Keratinocyte (primary cell): ENCODE measurements around the gene PDCD11. TPM values are rescaled to one million over a fixed set of nuclear protein-coding genes. Genes with fewer than 3 reads are reported as not detected.

Source experiments
- DNase-seq: peaks from one replicate; pipeline ENCODE4 v3.0.0-alpha.2; 2011; ENCODE audit warnings: low read depth, missing footprints, low spot score
- FAIRE-seq: peaks from 2 replicates; lab custom pipeline; 2011; peaks lifted over from hg19 to GRCh38; lab: Jason Lieb, UNC
- H2AFZ ChIP-seq: 2 replicates; pipeline ENCODE4 v1.6.0; 2012; ENCODE audit warnings: low read length, control low read depth, inconsistent platforms; ENCODE audit not compliant: control insufficient read depth
- H3K27ac ChIP-seq: 2 replicates; pipeline ENCODE4 v1.5.1; 2011; ENCODE audit warnings: low read length; ENCODE audit not compliant: control insufficient read depth, insufficient read depth
- H3K27me3 ChIP-seq: 3 replicates; pipeline ENCODE4 v1.6.0; 2011; ENCODE audit warnings: low read length; ENCODE audit not compliant: control insufficient read depth, insufficient read depth; ENCODE audit errors: extremely low read depth
- H3K36me3 ChIP-seq, 2 experiments: 2 replicates in 1 of 2; 3 replicates in 1 of 2; pipeline ENCODE4 v1.5.1; 2011; ENCODE audit warnings: low read length in 2 of 2, mild to moderate bottlenecking in 1 of 2; ENCODE audit not compliant: control insufficient read depth in 2 of 2, insufficient read depth in 2 of 2; ENCODE audit errors: extremely low read depth in 1 of 2
- H3K4me1 ChIP-seq: 3 replicates; pipeline ENCODE4 v1.5.1; 2011; ENCODE audit warnings: low read length; ENCODE audit not compliant: control insufficient read depth, insufficient read depth; ENCODE audit errors: extremely low read depth
- H3K4me2 ChIP-seq: 3 replicates; pipeline ENCODE4 v1.6.0; 2011; ENCODE audit warnings: low read depth, low read length; ENCODE audit not compliant: control insufficient read depth, insufficient read depth; ENCODE audit errors: extremely low read depth
- H3K4me3 ChIP-seq, 3 experiments: fragments of 200-600 bp in 1 of 3; sonication (generic) in 1 of 3; 2 replicates in 2 of 3; 3 replicates in 1 of 3; pipeline ENCODE4 v1.5.1; 2011 to 2016; ENCODE audit warnings: low read length in 3 of 3, mild to moderate bottlenecking in 3 of 3, control low read depth in 2 of 3, inconsistent platforms in 1 of 3, low read depth in 1 of 3, mixed read lengths in 1 of 3, mixed run types in 1 of 3, moderate library complexity in 1 of 3; ENCODE audit not compliant: control insufficient read depth in 2 of 3, insufficient read depth in 2 of 3; ENCODE audit errors: extremely low read depth in 1 of 3
- H3K79me2 ChIP-seq: 2 replicates; pipeline ENCODE4 v1.6.0; 2012; ENCODE audit warnings: low read length; ENCODE audit not compliant: control insufficient read depth, insufficient read depth
- H3K9ac ChIP-seq: 3 replicates; pipeline ENCODE4 v1.6.0; 2011; ENCODE audit warnings: low read length; ENCODE audit not compliant: control insufficient read depth, insufficient read depth; ENCODE audit errors: extremely low read depth
- H3K9me1 ChIP-seq: 3 replicates; pipeline ENCODE4 v1.6.0; 2011; ENCODE audit warnings: low read length; ENCODE audit not compliant: control insufficient read depth, insufficient read depth; ENCODE audit errors: extremely low read depth
- H3K9me3 ChIP-seq: 2 replicates; pipeline ENCODE4 v1.5.1; 2012; ENCODE audit warnings: low read depth, low read length; ENCODE audit not compliant: control insufficient read depth
- H4K20me1 ChIP-seq: 3 replicates; pipeline ENCODE4 v1.6.0; 2011; ENCODE audit warnings: low read length; ENCODE audit not compliant: control insufficient read depth, insufficient read depth; ENCODE audit errors: extremely low read depth
- CTCF ChIP-seq, 3 experiments: IDR thresholded peaks in 1 of 3; conservative IDR thresholded peaks in 1 of 3; optimal IDR thresholded peaks in 1 of 3; 2 replicates in 2 of 3; 3 replicates in 1 of 3; pipeline versions ENCODE3 to v1.5.1; 2011; ENCODE audit warnings: low read length in 3 of 3, mild to moderate bottlenecking in 3 of 3, moderate library complexity in 2 of 3, control low read depth in 1 of 3, inconsistent platforms in 1 of 3; ENCODE audit not compliant: insufficient read depth in 2 of 3; ENCODE audit errors: extremely low read depth in 1 of 3
- EZH2 ChIP-seq: IDR thresholded peaks from one replicate; pipeline ENCODE4 v1.6.1; 2012; ENCODE audit warnings: inconsistent platforms, mild to moderate bottlenecking, low read length, moderate library complexity
- dilution Hi-C: fragments of 300-500 bp; cut with MboI; formaldehyde crosslinking; loops from one replicate; pipeline ENCODE4 v1.7.0; 2020; ENCODE audit warnings: low sequenced_read_pairs; ENCODE audit not compliant: extremely low pct_ligation_motif_present
- polyA plus RNA-seq, 5 experiments: library from polyadenylated mRNA; depleted of rRNA in 3 of 5; stranded (reverse) in 3 of 5; stranded (forward) in 1 of 5; unstranded in 1 of 5; fragments of >200 nt; gene quantifications; 1 replicate in 1 of 5; 2 replicates in 3 of 5; 3 replicates in 1 of 5; pipeline versions ENCODE4 v1.2.1 to v1.2.3, GENCODE V29; 2011 to 2012; ENCODE audit warnings: missing spikeins in 2 of 5, low read depth in 1 of 5, low replicate concordance in 1 of 5

PDCD11 gene
- polyA plus RNA-seq, 1 donor (not counting 4 experiments of a cell fraction or from before 2014, with no cell fraction given) = 28.6 TPM

GRCh38 chr10:103431902-103432301 is 35.5 kb downstream of the PDCD11 start:
- peaks cover 48 to 52% of the 10 kb centered on the region in 2 experiments for H3K36me3 ChIP-seq
- FAIRE-seq = no peak
- H4K20me1 ChIP-seq = no peaks in the 10 kb centered on the region
- no peaks in the 10 kb centered on the region for H3K9me3 ChIP-seq
- H3K9ac ChIP-seq = no peak overlapping the region
- no peaks in the 10 kb centered on the region for H3K27me3 ChIP-seq
- H3K79me2 ChIP-seq = no peaks in the 10 kb centered on the region
- no peak overlapping the region for H3K4me3 ChIP-seq
- dilution Hi-C loops = no loop called here
- TF ChIP-seq EZH2 (no peak), CTCF (optimal IDR thresholded peaks at IDR 0.05 in 1 of 3, IDR thresholded peaks at IDR 0.05 in 1 of 3, conservative IDR thresholded peaks at IDR 0.05 in 1 of 3; ENCODE audit: extremely low read depth in 1 of 3, insufficient read depth in 2 of 3, low read length in 3 of 3) (no peak)
- no peak overlapping the region for H3K4me2 ChIP-seq
- no peak for DNase-seq
- H2AFZ ChIP-seq = no peak overlapping the region
- H3K27ac ChIP-seq = no peak overlapping the region
- no peaks in the 10 kb centered on the region for H3K9me1 ChIP-seq
- H3K4me1 ChIP-seq = no peaks in the 10 kb centered on the region

- FAIRE-seq (no peak), DNase-seq (no peak)
- Histone ChIP-seq H3K4me3 (no peak overlapping the region), H3K27ac (no peak overlapping the region), H3K9ac (no peak overlapping the region), H2AFZ (no peak overlapping the region), H3K27me3 (no peaks in the 10 kb centered on the region), H3K9me3 (no peaks in the 10 kb centered on the region), H4K20me1 (no peaks in the 10 kb centered on the region), H3K4me1 (no peaks in the 10 kb centered on the region), H3K79me2 (no peaks in the 10 kb centered on the region), H3K36me3 (peaks cover 48 to 52% of the 10 kb centered on the region in 2 experiments), H3K4me2 (no peak overlapping the region), H3K9me1 (no peaks in the 10 kb centered on the region)
- TF ChIP-seq EZH2 = no peak
- TF ChIP-seq CTCF (optimal IDR thresholded peaks at IDR 0.05 in 1 of 3, IDR thresholded peaks at IDR 0.05 in 1 of 3, conservative IDR thresholded peaks at IDR 0.05 in 1 of 3; ENCODE audit: extremely low read depth in 1 of 3, insufficient read depth in 2 of 3, low read length in 3 of 3) = no peak
- dilution Hi-C loops = no loop called here
Measured at GRCh38 chr10:103433858-103434257, 37.4 kb downstream of the PDCD11 start.
